ENCODE data around the gene TRA2B. TPM values are rescaled to one million over a fixed set of nuclear protein-coding genes. Genes with fewer than 3 reads are reported as not detected.

TRA2B gene
- total RNA-seq, 1 experiment from 2014 or later = 172 TPM

DNA sequence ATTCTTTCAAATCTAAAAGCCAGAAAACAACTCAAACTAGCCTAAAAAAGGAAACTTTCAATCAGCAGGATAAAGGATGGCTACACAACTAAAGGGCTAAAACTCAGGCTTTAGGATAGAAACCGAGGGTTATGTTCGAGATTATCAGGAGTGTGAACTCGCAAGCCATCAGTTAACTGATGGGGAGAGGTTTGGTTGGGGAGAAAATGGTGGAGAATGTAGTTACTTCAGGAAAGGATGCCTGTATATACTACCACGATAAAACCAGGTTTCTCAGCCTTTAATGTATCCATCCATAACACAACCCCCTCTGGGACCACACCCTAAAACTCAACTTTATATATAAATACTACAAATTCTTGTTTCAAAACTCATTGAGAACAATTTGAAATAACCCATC, 22.2 kb downstream of the TRA2B start:
- ATAC-seq = no peak
- CTCF ChIA-PET = interaction anchor here (1.3 kb wide), 1 partner anchor 28 kb away, joined by 4 read pairs; no protein-coding TSS in a partner anchor

More for the DNA sequence above, 22.2 kb downstream of the TRA2B start:
- BruUV-seq (replicated peaks) = no TSS peak
- POLR2A ChIA-PET = no interaction called here
- RAD21 ChIA-PET (ENCODE audit: low non-redundant PET in 1 of 2, low total read pairs in 2 of 2, uncharacterized antibody in 2 of 2, unreplicated experiment in 2 of 2) = no interaction called here
- no peak for DNase-seq (ENCODE audit: low read depth, low spot score)
- Histone ChIP-seq H3K27ac (ENCODE audit: low read depth, low read length) (no peak overlapping the region), H3K9ac (ENCODE audit: low read length) (no peak overlapping the region), H4K20me1 (ENCODE audit: insufficient read depth) (peaks cover 58% of the 10 kb centered on the region), H3K79me2 (ENCODE audit: insufficient read depth, low read length) (peaks cover 60% of the 10 kb centered on the region), H2AFZ (ENCODE audit: low read depth, low read length, poor library complexity, severe bottlenecking) (no peak overlapping the region), H3K4me2 (ENCODE audit: low read length) (no peak overlapping the region), H3K36me3 (ENCODE audit: control insufficient read depth in 1 of 2, insufficient read depth in 2 of 2, low read length in 2 of 2) (peaks cover 52 to 57% of the 10 kb centered on the region in 2 experiments), H3K9me2 (ENCODE audit: insufficient read depth) (no peaks in the 10 kb centered on the region), H3K4me3 (replicated peaks in 1 of 2; ENCODE audit: low read depth in 1 of 2, low read length in 2 of 2) (no peak overlapping the region), H3K27me3 (ENCODE audit: insufficient read depth, low read length) (no peaks in the 10 kb centered on the region), H3K9me3 (ENCODE audit: control insufficient read depth in 1 of 2, insufficient read depth in 1 of 2, low read depth in 1 of 2, low read length in 2 of 2) (no peaks in the 10 kb centered on the region), H3K4me1 (ENCODE audit: control insufficient read depth in 1 of 2, insufficient read depth in 2 of 2, low read length in 2 of 2) (peaks cover 0 to 3% of the 10 kb centered on the region in 2 experiments; a peak in 1 of 4 replicates)
- intact Hi-C loops (cut with micrococcal nuclease) = no loop called here
- TF ChIP-seq ZBTB33 (IDR thresholded peaks at IDR 0.05; ENCODE audit: extremely low read depth, insufficient replicate concordance, low read length) = no peak
- TF ChIP-seq EGR1 (IDR thresholded peaks at IDR 0.05; ENCODE audit: low read depth) = no peak
- no peak for TF ChIP-seq RAD21 (IDR thresholded peaks at IDR 0.05; ENCODE audit: low read depth)
- no peak for TF ChIP-seq YY1 (IDR thresholded peaks at IDR 0.05; ENCODE audit: extremely low read depth, insufficient replicate concordance, low read depth, low read length)
- no peak; the same call in none of the 2 replicates for TF ChIP-seq POLR2AphosphoS5 (IDR thresholded peaks at IDR 0.05; ENCODE audit: low read depth, low read length)
- no peak for TF ChIP-seq CTCF (IDR thresholded peaks at IDR 0.05 in 2 of 3, conservative IDR thresholded peaks at IDR 0.05 in 1 of 3; ENCODE audit: borderline replicate concordance in 1 of 3, insufficient read depth in 1 of 3, low read depth in 2 of 3, low read length in 2 of 3)
- TF ChIP-seq POLR2A (IDR thresholded peaks at IDR 0.05; ENCODE audit: borderline replicate concordance, extremely low read depth, insufficient read depth, insufficient read length) = no peak
- no peak for TF ChIP-seq EZH2phosphoT487 (IDR thresholded peaks at IDR 0.05; ENCODE audit: borderline replicate concordance)
- TF ChIP-seq CEBPB (IDR thresholded peaks at IDR 0.05; ENCODE audit: low read depth) = no peak
- TF ChIP-seq CBX3 (IDR thresholded peaks at IDR 0.05; ENCODE audit: low read depth) = no peak
- no peak for TF ChIP-seq SP1 (IDR thresholded peaks at IDR 0.05; ENCODE audit: low read depth)
- TF ChIP-seq ZNF274 (IDR thresholded peaks at IDR 0.05; ENCODE audit: low read depth, low read length) = no peak
- no peak for TF ChIP-seq SRF (IDR thresholded peaks at IDR 0.05; ENCODE audit: low read depth)
- TF ChIP-seq ELF1 (IDR thresholded peaks at IDR 0.05; ENCODE audit: borderline replicate concordance, low read depth) = no peak

All from HCT116 (cell line).